Activated naive CD8-positive, alpha-beta T cell (primary cell): ENCODE data around the gene PREX1.

Source experiments
- H3K27ac Mint-ChIP-seq: one replicate; pipeline ENCODE4 v1.8.0; 2021; ENCODE audit warnings: mixed read lengths
- H3K27me3 Mint-ChIP-seq: one replicate; pipeline ENCODE4 v1.8.0; 2021; ENCODE audit warnings: mixed read lengths
- H3K36me3 Mint-ChIP-seq: one replicate; pipeline ENCODE4 v1.8.0; 2021; ENCODE audit warnings: mixed read lengths
- H3K4me1 Mint-ChIP-seq: one replicate; pipeline ENCODE4 v1.8.0; 2021; ENCODE audit warnings: low read depth, mixed read lengths
- H3K4me3 Mint-ChIP-seq: one replicate; pipeline ENCODE4 v1.8.0; 2021; ENCODE audit warnings: mild to moderate bottlenecking, mixed read lengths
- H3K9me3 Mint-ChIP-seq: one replicate; pipeline ENCODE4 v1.8.0; 2021; ENCODE audit warnings: low read depth, mixed read lengths

PREX1 gene

DNA sequence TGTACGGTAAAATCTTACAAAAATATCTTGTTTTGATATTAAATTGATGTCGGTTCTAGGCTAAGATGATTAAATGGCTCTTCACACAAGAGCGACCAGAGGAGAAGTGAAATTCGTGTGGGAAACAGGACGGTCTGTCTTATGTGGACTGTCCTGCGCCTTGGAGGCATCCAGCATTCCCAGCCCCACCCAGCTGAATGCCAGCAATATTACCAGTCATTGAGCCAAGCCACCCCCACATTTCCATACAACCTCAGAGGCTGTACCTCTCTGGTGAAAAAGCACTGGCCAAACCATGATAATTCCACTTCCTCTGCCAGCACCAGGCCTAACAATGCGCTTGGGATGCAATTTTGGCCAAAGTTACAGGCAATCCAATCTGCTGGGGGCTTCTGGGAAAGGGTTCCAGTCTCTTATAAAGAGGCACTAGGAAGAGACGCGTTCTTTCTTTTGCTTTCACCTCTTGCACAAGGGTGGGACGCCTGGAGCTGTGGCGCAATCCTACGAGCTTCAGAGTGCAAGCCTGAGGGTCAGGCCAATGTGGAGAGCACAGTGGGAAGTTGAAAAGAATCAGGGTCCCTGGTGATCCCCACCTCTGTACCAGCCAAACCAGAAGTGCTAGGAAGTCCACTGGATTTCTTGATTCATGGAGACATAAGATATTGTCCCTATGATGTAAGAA is 213.1 kb downstream of the PREX1 start:
- H3K4me3 Mint-ChIP-seq: no peak overlapping the region
- peaks cover 2% of the 10 kb centered on the region for H3K27me3 Mint-ChIP-seq
- H3K36me3 Mint-ChIP-seq: no peaks in the 10 kb centered on the region
- H3K27ac Mint-ChIP-seq: no peak overlapping the region
- peaks cover 7% of the 10 kb centered on the region for H3K4me1 Mint-ChIP-seq
- H3K9me3 Mint-ChIP-seq: no peaks in the 10 kb centered on the region

DNA sequence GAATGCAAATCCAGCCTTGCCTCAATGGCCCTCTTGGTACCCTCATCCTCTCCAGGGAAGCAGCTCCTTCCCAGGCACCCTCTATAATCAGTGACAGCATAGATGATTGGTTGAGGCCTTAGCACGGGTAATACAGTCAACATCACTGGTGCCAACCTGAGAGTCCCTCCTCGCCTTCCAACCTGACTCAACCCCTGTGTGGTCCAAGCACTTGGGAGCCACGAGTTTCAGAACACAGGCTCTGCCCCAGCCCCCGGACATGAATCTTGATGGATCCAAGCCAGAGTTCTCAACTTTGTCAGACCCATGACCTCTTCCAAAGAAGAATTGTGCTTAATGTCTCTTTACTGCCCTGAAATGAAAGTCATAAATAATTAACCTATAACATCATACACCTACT is 213.9 kb downstream of the PREX1 start:
- no peaks in the 10 kb centered on the region for H3K36me3 Mint-ChIP-seq

DNA sequence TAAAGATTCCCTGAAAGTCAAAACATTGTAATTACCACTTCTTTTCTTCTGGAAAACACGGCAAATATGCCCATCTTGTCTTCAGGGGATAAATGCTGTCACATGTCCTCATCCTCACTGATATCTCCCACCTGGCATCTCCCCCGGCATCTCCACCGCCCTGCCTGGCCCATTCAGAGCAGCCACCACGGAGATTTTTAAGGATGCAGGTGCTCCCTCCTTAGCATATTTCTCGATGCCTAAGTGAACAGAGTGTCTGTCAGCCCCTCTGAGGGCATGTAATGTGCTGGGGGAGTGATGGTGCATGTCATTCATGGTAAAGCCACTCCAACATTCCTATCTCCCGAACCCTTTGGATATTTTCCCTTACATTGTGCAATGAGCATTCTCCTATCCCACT is 215.5 kb downstream of the PREX1 start:
- Mint-ChIP-seq H3K36me3 (no peaks in the 10 kb centered on the region), H3K27me3 (peaks cover 2% of the 10 kb centered on the region), H3K4me3 (no peak overlapping the region), H3K9me3 (no peaks in the 10 kb centered on the region), H3K4me1 (peaks cover 7% of the 10 kb centered on the region), H3K27ac (no peak overlapping the region)

More for the DNA sequence above, 213.9 kb downstream of the PREX1 start:
- H3K4me1 Mint-ChIP-seq: peaks cover 7% of the 10 kb centered on the region
- no peaks in the 10 kb centered on the region for H3K9me3 Mint-ChIP-seq
- no peak overlapping the region for H3K4me3 Mint-ChIP-seq
- H3K27me3 Mint-ChIP-seq: peaks cover 2% of the 10 kb centered on the region
- no peak overlapping the region for H3K27ac Mint-ChIP-seq

DNA sequence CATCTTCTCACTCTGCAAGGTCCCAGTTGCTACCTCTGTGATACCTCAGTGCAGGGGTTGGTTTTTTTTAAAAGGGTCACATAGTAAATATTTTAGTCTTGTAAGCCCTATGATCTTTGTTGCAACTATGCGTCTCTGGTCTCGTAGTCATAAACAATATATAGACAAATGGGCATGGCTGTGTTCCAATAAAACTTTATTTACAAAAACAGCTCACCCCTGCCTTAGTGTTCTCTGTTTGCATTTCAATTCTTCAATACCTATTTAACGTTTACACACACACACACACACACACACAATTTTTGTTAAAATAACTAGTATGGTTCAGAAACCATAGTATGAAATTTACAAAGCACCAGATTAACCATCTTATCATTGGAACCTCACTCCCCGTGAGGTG is 216.8 kb downstream of the PREX1 start:
- Mint-ChIP-seq H3K27me3 (peaks cover 2% of the 10 kb centered on the region), H3K36me3 (no peaks in the 10 kb centered on the region), H3K27ac (no peak overlapping the region), H3K4me3 (no peak overlapping the region), H3K4me1 (peaks cover 7% of the 10 kb centered on the region), H3K9me3 (no peaks in the 10 kb centered on the region)

DNA sequence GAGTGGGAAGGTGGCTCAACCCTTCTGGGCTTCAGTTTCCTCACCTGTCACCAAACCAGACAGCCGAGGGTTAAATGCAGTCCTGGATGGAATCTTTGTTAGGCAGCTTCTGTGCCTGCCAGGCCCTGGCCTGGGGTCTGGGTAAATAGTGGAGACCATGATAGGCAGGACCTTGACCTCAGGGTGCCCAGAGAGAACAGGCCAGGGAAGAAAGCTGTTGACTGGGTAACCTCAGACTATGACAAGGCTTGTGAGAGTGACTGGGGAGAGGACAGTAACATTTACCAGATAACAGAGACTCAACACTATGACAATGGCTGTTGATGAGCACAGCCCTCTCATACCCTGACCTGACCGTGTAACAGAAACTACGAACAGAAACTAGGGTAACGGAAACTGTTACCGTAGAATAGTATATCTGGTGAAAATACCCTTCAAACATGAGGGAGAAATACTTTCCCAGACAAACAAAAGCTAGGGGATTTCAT is 218.3 kb downstream of the PREX1 start:
- no peaks in the 10 kb centered on the region for H3K9me3 Mint-ChIP-seq
- H3K27me3 Mint-ChIP-seq: peaks cover 3% of the 10 kb centered on the region
- no peaks in the 10 kb centered on the region for H3K36me3 Mint-ChIP-seq
- H3K27ac Mint-ChIP-seq: no peak overlapping the region
- no peak overlapping the region for H3K4me3 Mint-ChIP-seq
- H3K4me1 Mint-ChIP-seq: peaks cover 7% of the 10 kb centered on the region

DNA sequence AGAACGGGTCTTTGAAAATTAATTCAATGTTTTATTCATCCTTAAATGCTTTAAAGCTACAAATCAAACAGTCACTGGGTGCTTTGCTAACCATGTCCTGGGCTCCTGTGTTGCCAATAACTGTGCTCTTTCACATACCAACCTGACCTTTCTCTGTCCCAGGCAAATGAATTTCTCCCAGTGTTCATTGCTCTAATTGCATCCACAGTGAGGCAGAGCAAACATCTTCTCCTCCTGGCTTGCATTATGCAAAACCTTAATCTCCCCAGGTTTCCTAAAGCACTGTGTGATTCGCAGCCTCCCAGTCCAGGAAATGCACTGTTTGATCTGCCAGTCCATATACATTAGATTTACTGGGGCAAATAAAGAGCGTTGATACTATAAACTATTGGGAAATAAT is 219.0 kb downstream of the PREX1 start:
- no peaks in the 10 kb centered on the region for H3K9me3 Mint-ChIP-seq
- H3K27ac Mint-ChIP-seq: no peak overlapping the region
- H3K4me3 Mint-ChIP-seq: no peak overlapping the region
- peaks cover 3% of the 10 kb centered on the region for H3K27me3 Mint-ChIP-seq
- peaks cover 7% of the 10 kb centered on the region for H3K4me1 Mint-ChIP-seq
- H3K36me3 Mint-ChIP-seq: no peaks in the 10 kb centered on the region

DNA sequence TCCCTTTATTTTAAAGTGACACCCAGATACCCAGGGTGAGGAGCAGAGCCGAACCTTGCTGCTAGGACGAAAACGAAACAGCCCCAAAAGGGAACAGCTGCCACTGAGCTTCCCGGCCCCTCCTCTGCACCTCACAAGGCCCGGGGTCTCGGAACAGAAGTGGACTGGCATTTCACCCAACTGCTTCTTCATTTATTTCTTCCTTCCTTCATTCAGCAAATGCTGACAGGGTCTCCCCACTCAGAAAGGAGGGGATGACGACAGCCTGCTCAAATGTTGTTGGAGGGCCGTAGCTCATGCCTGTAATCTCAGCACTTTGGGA is 220.3 kb downstream of the PREX1 start:
- no peak overlapping the region for H3K4me3 Mint-ChIP-seq
- no peaks in the 10 kb centered on the region for H3K36me3 Mint-ChIP-seq
- H3K4me1 Mint-ChIP-seq: peaks cover 7% of the 10 kb centered on the region
- H3K27ac Mint-ChIP-seq: no peak overlapping the region
- H3K27me3 Mint-ChIP-seq: peaks cover 2% of the 10 kb centered on the region
- no peaks in the 10 kb centered on the region for H3K9me3 Mint-ChIP-seq

DNA sequence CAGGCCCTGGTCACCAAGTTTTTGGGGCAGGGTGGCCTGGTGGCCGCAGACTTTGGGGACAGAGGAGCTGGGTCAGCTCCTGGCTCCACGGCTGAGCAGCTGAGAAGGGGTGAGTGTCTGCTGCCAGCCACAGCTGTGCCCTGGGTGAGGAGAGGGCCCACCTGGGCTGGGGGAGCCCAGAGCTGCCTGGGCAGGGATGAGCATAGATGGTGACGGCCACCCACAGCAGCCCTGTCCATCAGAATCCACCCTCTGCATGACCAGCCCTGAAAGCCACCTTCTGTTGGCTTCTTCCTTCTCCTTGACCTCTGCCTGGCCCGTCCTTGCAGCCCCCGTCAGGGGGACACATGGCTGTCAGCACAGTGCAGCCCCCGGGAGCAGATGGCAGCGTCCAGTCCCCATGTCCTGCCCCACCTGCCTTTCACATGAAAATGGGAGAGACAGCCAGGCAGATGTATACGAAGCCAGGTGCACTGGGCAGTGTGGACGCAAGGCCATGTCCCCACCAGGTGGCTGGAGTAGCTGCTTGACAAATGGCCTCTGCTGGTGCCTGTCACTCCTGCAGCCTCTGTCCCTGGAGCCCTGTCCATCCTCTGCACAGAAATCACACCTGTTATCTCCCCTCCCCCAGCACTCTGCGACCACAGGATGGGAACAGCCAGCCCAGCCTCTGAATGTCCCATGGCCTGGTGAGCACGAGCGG is 220.8 kb downstream of the PREX1 start:
- H3K4me3 Mint-ChIP-seq: no peak overlapping the region
- H3K27ac Mint-ChIP-seq: no peak overlapping the region
- H3K27me3 Mint-ChIP-seq: peaks cover 2% of the 10 kb centered on the region
- H3K9me3 Mint-ChIP-seq: no peaks in the 10 kb centered on the region
- H3K4me1 Mint-ChIP-seq: peaks cover 7% of the 10 kb centered on the region
- H3K36me3 Mint-ChIP-seq: no peaks in the 10 kb centered on the region

DNA sequence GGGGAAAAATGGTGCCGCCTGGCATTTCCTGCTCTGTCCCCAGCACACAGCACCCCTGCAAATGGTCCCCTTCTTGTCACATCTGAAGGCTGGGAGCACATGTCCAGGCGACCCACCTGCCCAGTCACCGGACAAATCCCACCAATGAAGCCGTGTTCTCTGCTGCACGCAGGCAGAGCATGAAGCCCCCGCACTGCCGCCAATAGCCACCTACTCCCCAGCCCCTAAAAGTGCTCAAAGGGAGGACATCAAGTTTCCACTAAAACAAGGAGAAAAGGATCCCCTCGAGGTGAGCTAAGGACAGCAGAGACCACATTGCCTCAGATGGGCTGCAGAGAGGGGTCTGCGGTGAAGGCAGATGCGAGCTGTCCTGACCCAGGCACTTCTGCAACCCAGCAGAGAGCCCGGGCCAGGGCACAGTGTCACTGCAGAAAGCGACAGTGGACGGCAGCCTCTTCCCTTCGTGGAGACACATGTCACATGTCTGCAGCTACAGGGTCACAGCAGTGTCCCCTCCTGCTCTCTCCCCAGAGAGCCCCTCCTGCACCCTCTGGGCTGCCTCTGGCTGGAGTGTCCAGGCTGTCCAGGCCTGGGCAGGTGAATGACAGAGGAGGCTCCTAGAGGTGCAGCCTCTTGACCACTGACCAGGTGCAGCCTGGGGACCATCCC is 221.5 kb downstream of the PREX1 start:
- no peaks in the 10 kb centered on the region for H3K36me3 Mint-ChIP-seq
- H3K27ac Mint-ChIP-seq: no peak overlapping the region
- H3K4me3 Mint-ChIP-seq: no peak overlapping the region
- peaks cover 2% of the 10 kb centered on the region for H3K27me3 Mint-ChIP-seq
- H3K4me1 Mint-ChIP-seq: peaks cover 7% of the 10 kb centered on the region
- no peaks in the 10 kb centered on the region for H3K9me3 Mint-ChIP-seq

DNA sequence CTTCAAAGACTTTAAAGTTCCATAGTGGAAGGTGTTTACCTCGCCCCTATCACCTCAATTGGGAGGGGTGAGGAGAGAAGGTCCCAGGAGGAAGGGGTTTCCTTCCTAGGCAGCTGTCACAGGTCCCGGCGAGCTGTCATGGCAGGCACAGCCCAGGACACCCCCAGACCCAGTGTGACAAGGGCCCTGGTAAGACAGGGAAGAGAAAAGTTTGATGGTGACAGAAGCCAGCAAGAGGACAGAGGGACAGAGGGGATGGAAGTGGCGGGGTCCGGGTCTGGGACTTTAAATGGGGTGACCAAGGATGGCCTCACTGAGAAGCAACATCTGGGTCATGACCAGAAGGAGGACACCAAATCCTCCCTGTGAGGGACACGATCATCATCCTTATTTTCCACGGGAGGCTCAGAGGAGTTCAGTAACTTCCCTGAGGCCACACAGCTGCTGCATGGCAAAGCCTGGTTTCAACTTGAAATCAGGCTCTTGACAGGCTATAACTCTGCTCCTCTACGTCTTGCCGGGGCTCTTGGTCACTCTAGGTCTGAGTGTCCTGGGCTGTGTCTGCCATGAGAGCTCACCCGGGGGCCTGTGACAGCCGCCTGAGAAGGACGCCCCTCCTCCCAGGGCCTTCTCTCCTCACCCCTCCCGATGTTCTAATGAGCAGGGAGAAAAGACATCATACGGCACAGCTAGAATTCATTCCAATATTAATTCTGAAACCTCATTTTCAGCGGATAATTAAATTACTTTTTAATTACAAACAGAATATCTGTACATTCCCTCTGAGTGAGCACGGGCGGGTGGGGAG is 222.2 kb downstream of the PREX1 start:
- no peaks in the 10 kb centered on the region for H3K36me3 Mint-ChIP-seq
- H3K27ac Mint-ChIP-seq: no peak overlapping the region
- H3K4me3 Mint-ChIP-seq: no peak overlapping the region
- H3K9me3 Mint-ChIP-seq: no peaks in the 10 kb centered on the region
- peaks cover 4% of the 10 kb centered on the region for H3K4me1 Mint-ChIP-seq
- H3K27me3 Mint-ChIP-seq: peaks cover 2% of the 10 kb centered on the region

DNA sequence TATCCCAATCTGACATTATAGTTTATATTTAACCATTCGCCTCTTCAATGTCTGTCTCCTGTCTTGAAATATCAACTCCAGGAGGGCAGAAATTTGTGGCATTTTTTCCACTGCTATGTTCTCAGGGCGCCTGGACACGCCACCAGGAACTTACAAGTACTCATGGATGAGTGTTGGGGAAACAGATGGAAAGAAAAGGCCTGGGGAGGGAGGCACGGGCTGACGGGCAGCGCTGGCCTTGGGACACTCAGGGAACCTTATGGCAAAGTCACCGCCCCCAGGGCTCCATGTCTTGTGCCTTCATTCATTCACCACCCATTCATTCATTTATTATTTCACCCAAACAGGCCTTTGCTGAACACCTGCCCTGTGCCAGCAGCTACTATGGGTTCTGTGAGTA is 222.9 kb downstream of the PREX1 start:
- no peaks in the 10 kb centered on the region for H3K9me3 Mint-ChIP-seq
- H3K27me3 Mint-ChIP-seq: peaks cover 2% of the 10 kb centered on the region
- H3K4me3 Mint-ChIP-seq: no peak overlapping the region
- H3K36me3 Mint-ChIP-seq: no peaks in the 10 kb centered on the region
- H3K4me1 Mint-ChIP-seq: peaks cover 1% of the 10 kb centered on the region
- H3K27ac Mint-ChIP-seq: no peak overlapping the region

DNA sequence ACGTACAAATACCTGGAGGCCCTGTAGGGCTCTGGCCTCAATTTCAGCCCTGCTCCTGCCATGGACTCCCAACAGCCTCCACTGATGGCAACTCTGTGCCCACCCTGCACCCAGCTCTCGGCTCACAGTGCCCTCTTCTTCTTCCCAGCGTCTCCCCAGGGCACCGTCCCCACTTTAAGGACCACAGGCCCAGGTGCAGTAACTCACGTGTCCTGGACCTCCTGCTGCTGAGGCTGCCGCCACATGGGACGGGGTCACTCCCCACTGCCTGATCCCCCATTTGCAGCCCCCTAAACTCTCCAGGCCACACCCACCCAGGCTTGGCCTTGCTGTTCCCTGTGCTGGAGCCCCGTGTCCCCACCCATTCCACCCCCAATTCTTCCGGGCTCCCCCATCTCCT is 223.4 kb downstream of the PREX1 start:
- H3K4me1 Mint-ChIP-seq: no peaks in the 10 kb centered on the region
- no peak overlapping the region for H3K4me3 Mint-ChIP-seq
- no peak overlapping the region for H3K27ac Mint-ChIP-seq
- H3K9me3 Mint-ChIP-seq: no peaks in the 10 kb centered on the region
- peaks cover 2% of the 10 kb centered on the region for H3K27me3 Mint-ChIP-seq
- H3K36me3 Mint-ChIP-seq: no peaks in the 10 kb centered on the region

DNA sequence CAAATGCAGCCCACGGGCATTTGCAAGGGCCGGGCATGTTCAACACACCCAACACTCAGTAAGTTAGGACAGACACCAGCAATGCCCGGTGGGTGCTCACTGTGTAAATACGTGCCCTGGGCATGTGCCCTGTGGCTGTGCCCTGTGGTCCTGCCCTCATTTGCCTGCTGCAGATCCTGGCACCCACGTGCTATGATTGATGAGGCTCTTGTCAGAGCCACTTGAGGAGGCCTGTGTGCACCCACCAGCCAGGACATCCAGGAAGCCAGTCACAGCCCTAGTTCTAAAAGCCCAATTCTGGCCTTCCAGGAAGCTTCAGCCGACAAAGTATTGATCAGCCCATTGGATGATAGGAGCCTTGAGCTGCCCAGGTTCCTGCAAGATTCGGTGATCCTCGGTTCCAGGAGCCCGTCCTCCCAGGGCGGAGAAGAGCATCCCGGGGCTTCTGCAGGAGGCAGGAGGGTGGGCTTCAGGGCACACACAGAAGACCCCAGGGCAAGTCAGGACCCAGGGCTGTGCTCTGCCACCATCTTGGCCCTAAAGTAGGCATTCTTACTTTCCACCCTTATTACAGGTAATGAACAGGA is 223.9 kb downstream of the PREX1 start:
- no peak overlapping the region for H3K27ac Mint-ChIP-seq
- no peak overlapping the region for H3K4me3 Mint-ChIP-seq
- H3K27me3 Mint-ChIP-seq: peaks cover 2% of the 10 kb centered on the region
- no peaks in the 10 kb centered on the region for H3K9me3 Mint-ChIP-seq
- no peaks in the 10 kb centered on the region for H3K4me1 Mint-ChIP-seq
- H3K36me3 Mint-ChIP-seq: no peaks in the 10 kb centered on the region

DNA sequence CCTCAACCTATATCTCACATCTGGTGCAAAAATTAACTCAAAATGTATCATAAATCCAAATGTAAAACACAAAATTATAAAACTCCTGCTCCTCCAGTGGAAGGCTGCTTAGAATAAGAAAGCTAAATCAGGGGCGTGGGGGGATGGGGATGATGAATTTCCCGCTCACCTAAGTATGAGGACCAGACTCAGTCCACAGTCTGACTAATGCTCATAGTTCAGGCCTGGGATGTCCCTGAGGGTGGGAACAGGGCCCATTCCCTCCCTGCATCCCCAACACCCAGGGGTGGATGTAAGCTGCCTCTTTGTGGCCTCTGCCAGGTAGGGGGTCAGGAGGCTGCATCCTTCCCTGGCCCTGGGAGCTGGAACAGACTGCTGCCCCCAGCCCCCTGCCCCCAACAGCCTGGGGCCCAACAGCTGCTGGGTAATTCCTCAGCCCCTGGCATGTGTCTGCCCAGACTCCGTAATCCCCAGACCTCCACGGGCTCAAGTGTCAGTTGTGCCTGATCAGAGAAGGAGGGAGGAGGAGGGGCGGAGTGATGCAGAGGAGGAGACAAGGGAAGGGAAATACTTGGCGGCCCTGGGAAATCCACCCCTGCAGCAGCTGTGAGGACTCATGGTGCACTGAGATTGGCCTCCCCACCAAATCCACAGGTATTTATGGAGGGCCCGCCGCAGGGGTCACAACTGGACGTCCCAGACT is 224.5 kb downstream of the PREX1 start:
- no peaks in the 10 kb centered on the region for H3K9me3 Mint-ChIP-seq
- H3K27me3 Mint-ChIP-seq: peaks cover 2% of the 10 kb centered on the region
- H3K27ac Mint-ChIP-seq: no peak overlapping the region
- no peak overlapping the region for H3K4me3 Mint-ChIP-seq
- no peaks in the 10 kb centered on the region for H3K4me1 Mint-ChIP-seq
- no peaks in the 10 kb centered on the region for H3K36me3 Mint-ChIP-seq
